Measurements from ENCODE around the gene HLA-F. TPM values are rescaled to one million over a fixed set of nuclear protein-coding genes. Genes with fewer than 3 reads are reported as not detected.

HLA-F gene
- total and polyA plus RNA-seq, 4 donors = 76.2 to 451 (median 153) TPM

DNA sequence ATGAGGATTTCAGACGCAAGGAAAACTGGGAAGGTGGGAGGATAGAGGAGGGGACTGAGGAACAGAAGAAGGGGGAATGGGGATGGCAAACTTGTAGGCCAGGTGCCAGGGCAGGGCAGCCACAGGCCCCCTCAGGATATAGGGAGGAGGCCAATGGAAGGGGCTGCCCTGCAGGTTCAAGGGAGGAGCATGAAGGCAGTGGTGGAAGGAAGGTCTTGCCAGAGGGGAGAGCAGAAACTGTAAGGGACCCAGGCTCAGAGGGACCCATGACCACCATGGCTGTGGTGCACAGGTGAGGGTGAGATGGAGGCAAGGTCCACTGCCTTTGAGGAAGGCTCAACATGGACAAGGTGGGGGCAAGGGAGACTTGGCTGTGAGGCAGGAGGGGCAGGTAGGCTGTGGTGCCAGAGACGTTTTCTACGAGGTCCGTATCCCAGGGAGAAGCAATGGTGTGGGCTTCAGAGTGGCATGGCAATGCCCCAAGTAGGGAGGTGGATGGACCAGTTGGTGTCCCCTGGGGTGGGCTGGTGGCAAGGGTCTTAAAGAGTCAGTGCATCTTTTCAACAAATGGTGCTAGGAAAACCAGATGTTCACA lies 22.7 kb downstream of the HLA-F start:
- no peak for DNase-seq
- ATAC-seq (ENCODE audit: insufficient read depth, low FRiP score) = no peak
- H3K27ac ChIP-seq (ENCODE audit: low read depth in 1 of 2, low read length in 1 of 2) = no peak overlapping the region
- peaks cover 0 to 24% (median 2%) of the 10 kb centered on the region in 3 donors for H3K27me3 ChIP-seq (ENCODE audit: control insufficient read depth in 3 of 3, insufficient read depth in 3 of 3, low read length in 2 of 3)
- WGBS, 2 donors = 71 to 82% methylated on average over 4 of the region's 4 CpGs
- no peak overlapping the region for H3K4me3 ChIP-seq
- peaks cover 0 to 7% (median 0%) of the 10 kb centered on the region in 4 donors for H3K36me3 ChIP-seq (ENCODE audit: control insufficient read depth in 4 of 4, insufficient read depth in 4 of 4, low read length in 4 of 4)
- TF ChIP-seq CTCF (IDR thresholded peaks at IDR 0.05; ENCODE audit: control extremely low read depth, extremely low read depth) = no peak
- H3K9me3 ChIP-seq (ENCODE audit: control insufficient read depth in 4 of 4, insufficient read depth in 3 of 4, low read length in 3 of 4) = no peaks in the 10 kb centered on the region
- no peak overlapping the region for H3K9ac ChIP-seq (ENCODE audit: insufficient read depth in 1 of 2, low read length in 2 of 2)
- peaks cover 0 to 11% (median 0%) of the 10 kb centered on the region in 5 donors for H3K4me1 ChIP-seq (ENCODE audit: control insufficient read depth in 5 of 5, insufficient read depth in 5 of 5, low read length in 5 of 5)

GRCh38 chr6:29746846-29747687 lies 23.8 kb downstream of the HLA-F start:
- 73 to 87% methylated on average over 16 of the region's 16 CpGs for WGBS, 2 donors
- Histone ChIP-seq H3K4me3 (no peak overlapping the region), H3K9ac (ENCODE audit: insufficient read depth in 1 of 2, low read length in 2 of 2) (no peak overlapping the region), H3K36me3 (ENCODE audit: control insufficient read depth in 4 of 4, insufficient read depth in 4 of 4, low read length in 4 of 4) (peaks cover 0 to 7% (median 0%) of the 10 kb centered on the region in 4 donors), H3K27ac (ENCODE audit: low read depth in 1 of 2, low read length in 1 of 2) (no peak overlapping the region), H3K27me3 (ENCODE audit: control insufficient read depth in 3 of 3, insufficient read depth in 3 of 3, low read length in 2 of 3) (peaks cover 0 to 31% (median 2%) of the 10 kb centered on the region in 3 donors), H3K4me1 (ENCODE audit: control insufficient read depth in 5 of 5, insufficient read depth in 5 of 5, low read length in 5 of 5) (peaks cover 0 to 11% (median 0%) of the 10 kb centered on the region in 5 donors), H3K9me3 (ENCODE audit: control insufficient read depth in 4 of 4, insufficient read depth in 3 of 4, low read length in 3 of 4) (no peaks in the 10 kb centered on the region)
- DNase-seq (no peak), ATAC-seq (ENCODE audit: insufficient read depth, low FRiP score) (no peak)
- no peak for TF ChIP-seq CTCF (IDR thresholded peaks at IDR 0.05; ENCODE audit: control extremely low read depth, extremely low read depth)

GRCh38 chr6:29747688-29748250 lies 24.5 kb downstream of the HLA-F start:
- Histone ChIP-seq H3K27me3 (ENCODE audit: control insufficient read depth in 3 of 3, insufficient read depth in 3 of 3, low read length in 2 of 3) (peaks cover 0 to 31% (median 2%) of the 10 kb centered on the region in 3 donors), H3K4me1 (ENCODE audit: control insufficient read depth in 5 of 5, insufficient read depth in 5 of 5, low read length in 5 of 5) (peaks cover 0 to 11% (median 0%) of the 10 kb centered on the region in 5 donors), H3K9me3 (ENCODE audit: control insufficient read depth in 4 of 4, insufficient read depth in 3 of 4, low read length in 3 of 4) (no peaks in the 10 kb centered on the region), H3K36me3 (ENCODE audit: control insufficient read depth in 4 of 4, insufficient read depth in 4 of 4, low read length in 4 of 4) (peaks cover 0 to 7% (median 0%) of the 10 kb centered on the region in 4 donors), H3K27ac (ENCODE audit: low read depth in 1 of 2, low read length in 1 of 2) (no peak overlapping the region), H3K9ac (ENCODE audit: insufficient read depth in 1 of 2, low read length in 2 of 2) (no peak overlapping the region), H3K4me3 (no peak overlapping the region)
- ATAC-seq (ENCODE audit: insufficient read depth, low FRiP score) (no peak), DNase-seq (no peak)
- TF ChIP-seq CTCF (IDR thresholded peaks at IDR 0.05; ENCODE audit: control extremely low read depth, extremely low read depth) = no peak
- 85% methylated on average over 8 of the region's 8 CpGs for WGBS, 2 donors

Measured in lung (tissue), 12 donors.